GM21786 (cell line): ENCODE measurements around the gene CXorf66.
"Not testable (repeated sequence)": the region's sequence is repeated elsewhere in the genome, so short reads cannot be mapped to it uniquely, and the experiment has no call there.

Source experiments
- ATAC-seq: cut with Tn5 transposase; IDR thresholded peaks from one replicate; pipeline ENCODE4 v1.9.1; 2021; ENCODE audit not compliant: unreplicated experiment

The CXorf66 gene

DNA sequence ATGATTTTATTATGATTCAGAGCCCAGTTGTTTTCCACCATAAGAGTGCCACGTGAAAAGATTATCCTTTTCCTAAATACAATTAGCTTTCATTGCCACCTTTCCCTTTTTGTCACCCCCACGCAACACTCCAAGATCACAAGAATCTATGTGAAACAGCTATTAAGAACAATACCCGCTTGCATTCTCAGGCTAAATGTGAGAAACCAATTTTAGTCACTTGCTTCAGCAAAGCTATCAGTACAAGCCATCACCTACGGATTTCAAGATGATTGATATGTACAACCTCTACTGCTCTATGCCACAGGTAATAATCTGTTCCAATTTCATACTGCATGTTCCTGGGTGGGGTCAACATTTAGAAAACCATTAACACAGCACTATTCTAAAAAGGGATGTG lies 34.9 kb downstream of the CXorf66 start:
- no peak for ATAC-seq

DNA sequence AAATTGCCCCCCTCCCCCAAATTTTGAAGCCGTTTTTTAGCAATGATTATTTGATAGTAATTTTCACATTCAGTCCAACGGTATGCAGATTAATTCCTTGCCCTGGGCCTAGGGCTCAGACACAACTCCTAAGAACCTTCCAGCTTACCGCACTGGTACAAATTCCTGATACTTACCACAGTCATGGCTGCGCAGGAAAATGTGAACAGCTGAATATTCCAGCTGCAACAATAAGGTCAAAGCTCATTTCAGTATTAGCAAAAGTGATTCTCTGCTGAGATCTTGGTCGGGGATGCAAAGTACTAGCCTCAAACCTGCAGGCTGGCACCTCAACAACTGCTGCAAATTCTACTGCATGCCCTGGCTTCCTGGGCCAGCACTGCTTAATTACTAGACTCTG lies 35.4 kb downstream of the CXorf66 start:
- no peak for ATAC-seq

DNA sequence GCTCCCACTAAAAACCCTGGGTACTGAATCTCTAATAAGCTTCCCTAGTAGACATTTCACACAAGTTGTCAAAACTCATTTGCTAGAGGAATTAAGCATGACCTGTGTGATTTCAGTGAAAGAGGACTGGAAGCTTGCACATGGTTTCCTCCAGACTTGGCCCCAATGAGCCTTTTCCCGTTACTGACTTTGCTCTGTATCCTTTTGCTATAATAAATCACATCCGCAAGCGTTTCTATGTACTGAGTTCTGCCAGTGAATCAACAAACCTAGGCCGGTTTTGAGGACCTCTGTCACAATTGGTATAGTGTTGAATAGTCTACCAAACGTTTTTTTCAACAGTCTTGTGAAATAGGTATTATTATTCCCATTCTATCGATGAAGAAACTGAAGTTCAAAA lies 40.6 kb downstream of the CXorf66 start:
- ATAC-seq, result no peak

GRCh38 chrX:139924069-139924695 lies 41.1 kb downstream of the CXorf66 start:
- no peak for ATAC-seq

DNA sequence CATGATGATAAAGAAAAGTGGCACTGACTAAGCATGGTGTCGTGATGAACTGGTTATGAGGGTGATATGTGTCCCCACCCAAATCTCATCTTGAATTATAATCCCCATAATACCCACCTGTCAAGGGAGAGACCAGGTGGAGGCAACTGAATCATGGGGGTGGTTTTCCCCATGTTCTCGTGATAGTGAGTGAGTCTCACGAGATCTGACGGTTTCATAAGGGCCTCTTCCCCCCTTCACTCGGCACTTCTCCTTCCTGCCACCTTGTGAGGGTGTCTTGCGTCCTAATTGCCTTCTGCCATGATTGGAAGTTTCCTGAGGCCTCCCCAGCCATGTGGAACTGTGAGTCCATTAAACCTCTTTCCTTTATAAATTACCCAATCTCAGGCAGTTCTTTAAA lies 44.2 kb downstream of the CXorf66 start:
- ATAC-seq, result not testable (repeated sequence)

DNA sequence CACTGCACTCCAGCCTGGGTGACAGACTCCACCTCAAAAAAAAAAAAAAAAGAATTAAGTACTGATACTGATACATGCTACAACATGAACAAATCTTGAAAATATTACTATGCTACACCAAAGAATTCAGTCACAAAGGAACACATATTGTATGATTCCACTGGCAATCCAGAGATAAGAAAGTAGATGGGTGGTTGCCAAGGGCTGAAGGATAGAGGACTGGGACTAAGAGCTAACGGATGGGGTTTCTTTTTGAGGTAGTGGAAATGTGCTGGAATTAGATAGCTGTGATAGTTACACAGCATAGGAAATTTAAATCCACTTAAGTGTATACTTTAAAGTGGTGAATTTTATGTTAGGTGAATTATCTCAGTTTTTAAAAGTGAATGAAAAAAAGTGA lies 45.0 kb downstream of the CXorf66 start:
- no peak for ATAC-seq

GRCh38 chrX:139914421-139914820 lies 50.9 kb downstream of the CXorf66 start:
- ATAC-seq, result no peak

- ATAC-seq, result peak; percentile 43
Measured at GRCh38 chrX:139909712-139910111, 55.6 kb downstream of the CXorf66 start.

DNA sequence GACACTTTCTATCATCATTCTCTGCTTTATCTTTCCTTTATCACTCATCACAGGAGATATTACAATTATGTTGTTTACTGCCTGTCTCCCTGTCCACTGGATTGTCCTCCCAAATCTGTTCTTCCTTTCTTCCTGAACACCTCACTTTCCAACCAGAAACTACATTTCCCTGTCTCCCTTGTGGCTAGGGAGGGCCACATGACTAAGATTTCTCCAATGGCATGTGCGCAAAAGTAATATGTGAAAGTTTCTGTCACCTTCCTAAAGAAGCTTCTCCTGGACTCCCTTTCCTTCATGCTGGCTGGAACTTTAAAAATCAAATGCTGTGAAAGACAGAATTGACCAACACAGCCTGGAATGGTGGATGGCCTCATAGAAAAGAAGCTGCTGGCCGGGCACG lies 58.2 kb downstream of the CXorf66 start:
- ATAC-seq, result no peak

DNA sequence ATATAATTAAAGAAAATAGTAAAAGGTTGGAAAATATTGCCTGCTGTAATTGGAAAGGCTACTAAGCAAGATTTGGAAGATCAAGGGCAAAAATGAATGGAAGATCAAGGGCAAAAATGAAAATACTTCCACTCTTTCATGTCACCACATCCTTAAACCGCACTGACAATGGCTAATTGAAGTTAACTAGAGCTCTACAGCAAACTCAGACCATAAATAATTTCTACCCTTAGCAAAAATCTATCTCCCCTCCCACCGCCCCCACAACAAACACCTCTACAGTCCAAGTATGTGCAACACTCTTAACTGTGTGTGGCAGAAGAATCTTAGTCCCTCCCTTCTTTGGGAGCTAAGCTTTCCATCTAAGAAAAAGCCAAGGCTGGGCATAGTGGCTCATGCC lies 59.6 kb downstream of the CXorf66 start:
- no peak for ATAC-seq
